Muscle layer of colon (tissue), 2 donors: ENCODE results near the gene NLRX1.

Experiments used
- H3K27ac ChIP-seq: one replicate; pipeline ENCODE4 v1.7.0; 2013; ENCODE audit warnings: low read depth, mild to moderate bottlenecking, low read length, moderate library complexity
- H3K27me3 ChIP-seq, 2 donors: one replicate each; pipeline ENCODE4 v1.7.0; 2013; ENCODE audit warnings: low read length in 2 of 2, mild to moderate bottlenecking in 2 of 2; ENCODE audit not compliant: insufficient read depth in 2 of 2, control insufficient read depth in 1 of 2
- H3K36me3 ChIP-seq: one replicate; pipeline ENCODE4 v1.7.0; 2013; ENCODE audit warnings: mild to moderate bottlenecking, low read length; ENCODE audit not compliant: insufficient read depth
- H3K4me1 ChIP-seq: one replicate; pipeline ENCODE4 v1.7.0; 2013; ENCODE audit warnings: mild to moderate bottlenecking, low read length; ENCODE audit not compliant: insufficient read depth
- H3K4me3 ChIP-seq, 2 donors: one replicate each; pipeline ENCODE4 v1.7.0; 2013; ENCODE audit warnings: low read length in 2 of 2, low read depth in 1 of 2, mild to moderate bottlenecking in 1 of 2, moderate library complexity in 1 of 2
- H3K9ac ChIP-seq: one replicate; pipeline ENCODE4 v1.7.0; 2013; ENCODE audit warnings: low read length
- H3K9me3 ChIP-seq: one replicate; pipeline ENCODE4 v1.7.0; 2013; ENCODE audit warnings: mild to moderate bottlenecking, low read length
- donor health status: abdominal sarcoma.
- donor health status: Adenocarcinoma of cecum.

The NLRX1 gene

GRCh38 chr11:119144825-119145486 lies 23.6 kb upstream of the NLRX1 start:
- H3K4me1 ChIP-seq: peaks cover 4% of the 10 kb centered on the region
- no peak overlapping the region for H3K27ac ChIP-seq
- H3K27me3 ChIP-seq: peaks cover 0 to 24% of the 10 kb centered on the region in 2 donors

GRCh38 chr11:119145551-119145950 lies 23.0 kb upstream of the NLRX1 start:
- Histone ChIP-seq H3K27me3 (peaks cover 0 to 30% of the 10 kb centered on the region in 2 donors), H3K36me3 (no peaks in the 10 kb centered on the region), H3K4me3 (no peak overlapping the region)

More at GRCh38 chr11:119144825-119145486, 23.6 kb upstream of the NLRX1 start:
- Histone ChIP-seq H3K4me3 (no peak overlapping the region), H3K9me3 (no peaks in the 10 kb centered on the region), H3K9ac (no peak overlapping the region), H3K36me3 (no peaks in the 10 kb centered on the region)

GRCh38 chr11:119147604-119148333 lies 20.8 kb upstream of the NLRX1 start:
- Histone ChIP-seq H3K9ac (no peak overlapping the region), H3K9me3 (no peaks in the 10 kb centered on the region), H3K4me3 (no peak overlapping the region), H3K27ac (no peak overlapping the region), H3K4me1 (peaks cover 4% of the 10 kb centered on the region), H3K36me3 (no peaks in the 10 kb centered on the region), H3K27me3 (peaks cover 0 to 33% of the 10 kb centered on the region in 2 donors)

More at GRCh38 chr11:119145551-119145950, 23.0 kb upstream of the NLRX1 start:
- Histone ChIP-seq H3K27ac (no peak overlapping the region), H3K9ac (no peak overlapping the region), H3K4me1 (peaks cover 4% of the 10 kb centered on the region), H3K9me3 (no peaks in the 10 kb centered on the region)

GRCh38 chr11:119148720-119149017 lies 19.9 kb upstream of the NLRX1 start:
- Histone ChIP-seq H3K36me3 (no peaks in the 10 kb centered on the region), H3K4me3 (peak overlapping the region; percentile 58 to 59), H3K4me1 (peaks cover 4% of the 10 kb centered on the region), H3K9ac (no peak overlapping the region), H3K27me3 (peaks cover 0 to 33% of the 10 kb centered on the region in 2 donors), H3K9me3 (no peaks in the 10 kb centered on the region), H3K27ac (no peak overlapping the region)

GRCh38 chr11:119149018-119149785 lies 19.3 kb upstream of the NLRX1 start, which contains the start of gene ABCG4:
TSS of gene ABCG4 (plus strand) at chr11:119149052. CDS start at chr11:119149966, 914 bp downstream.
- Histone ChIP-seq H3K9me3 (no peaks in the 10 kb centered on the region), H3K27ac (no peak within 1 kb of the TSS), H3K36me3 (no peaks in the 10 kb centered on the region), H3K4me1 (peaks cover 4% of the 10 kb centered on the region), H3K4me3 (peak within 1 kb of the TSS; percentile 58 to 59), H3K9ac (no peak within 1 kb of the TSS), H3K27me3 (peaks cover 0 to 33% of the 10 kb centered on the region in 2 donors)

GRCh38 chr11:119149786-119150275 lies 18.7 kb upstream of the NLRX1 start:
- Histone ChIP-seq H3K27me3 (peaks cover 0 to 33% of the 10 kb centered on the region in 2 donors), H3K9me3 (no peaks in the 10 kb centered on the region), H3K4me3 (peak overlapping the region in 1 of 2 donors; percentile 58), H3K36me3 (no peaks in the 10 kb centered on the region), H3K27ac (no peak overlapping the region), H3K4me1 (peaks cover 4% of the 10 kb centered on the region), H3K9ac (no peak overlapping the region)

GRCh38 chr11:119152043-119152442 lies 16.5 kb upstream of the NLRX1 start:
- H3K27me3 ChIP-seq: peaks cover 0 to 31% of the 10 kb centered on the region in 2 donors
- H3K4me1 ChIP-seq: peaks cover 4% of the 10 kb centered on the region
- no peaks in the 10 kb centered on the region for H3K9me3 ChIP-seq
- no peak overlapping the region for H3K9ac ChIP-seq
- no peak overlapping the region for H3K4me3 ChIP-seq
- H3K27ac ChIP-seq: no peak overlapping the region
- no peaks in the 10 kb centered on the region for H3K36me3 ChIP-seq

- Histone ChIP-seq H3K27me3 (peaks cover 0 to 29% of the 10 kb centered on the region in 2 donors), H3K4me1 (peaks cover 4% of the 10 kb centered on the region), H3K36me3 (no peaks in the 10 kb centered on the region), H3K9ac (no peak overlapping the region), H3K9me3 (no peaks in the 10 kb centered on the region), H3K4me3 (no peak overlapping the region), H3K27ac (no peak overlapping the region)
Observed at GRCh38 chr11:119152604-119153003, 15.9 kb upstream of the NLRX1 start.

- H3K27ac ChIP-seq: no peak overlapping the region
- peaks cover 0 to 24% of the 10 kb centered on the region in 2 donors for H3K27me3 ChIP-seq
- H3K4me3 ChIP-seq: no peak overlapping the region
- no peaks in the 10 kb centered on the region for H3K9me3 ChIP-seq
- no peak overlapping the region for H3K9ac ChIP-seq
- H3K36me3 ChIP-seq: no peaks in the 10 kb centered on the region
- H3K4me1 ChIP-seq: peaks cover 4% of the 10 kb centered on the region
Observed at GRCh38 chr11:119153049-119153818, 15.3 kb upstream of the NLRX1 start.

GRCh38 chr11:119154178-119154577 lies 14.3 kb upstream of the NLRX1 start:
- no peaks in the 10 kb centered on the region for H3K9me3 ChIP-seq
- no peak overlapping the region for H3K27ac ChIP-seq
- H3K36me3 ChIP-seq: no peaks in the 10 kb centered on the region
- H3K4me3 ChIP-seq: no peak overlapping the region
- H3K4me1 ChIP-seq: no peaks in the 10 kb centered on the region
- peaks cover 0 to 16% of the 10 kb centered on the region in 2 donors for H3K27me3 ChIP-seq
- no peak overlapping the region for H3K9ac ChIP-seq
